Measurements from ENCODE around the gene MEIOC.

MEIOC gene

GRCh38 chr17:44719444-44719843 lies 63.2 kb downstream of the MEIOC start:
- FAIRE-seq, result no peak

GRCh38 chr17:44722254-44722653 lies 66.0 kb downstream of the MEIOC start:
- no peak for FAIRE-seq
